Measurements from ENCODE around the gene PLB1. TPM values are rescaled to one million over a fixed set of nuclear protein-coding genes. Genes with fewer than 3 reads are reported as not detected.

Gene PLB1
- polyA plus RNA-seq, 3 donors, result 20.2 to 35.8 (median 23.9) TPM

DNA sequence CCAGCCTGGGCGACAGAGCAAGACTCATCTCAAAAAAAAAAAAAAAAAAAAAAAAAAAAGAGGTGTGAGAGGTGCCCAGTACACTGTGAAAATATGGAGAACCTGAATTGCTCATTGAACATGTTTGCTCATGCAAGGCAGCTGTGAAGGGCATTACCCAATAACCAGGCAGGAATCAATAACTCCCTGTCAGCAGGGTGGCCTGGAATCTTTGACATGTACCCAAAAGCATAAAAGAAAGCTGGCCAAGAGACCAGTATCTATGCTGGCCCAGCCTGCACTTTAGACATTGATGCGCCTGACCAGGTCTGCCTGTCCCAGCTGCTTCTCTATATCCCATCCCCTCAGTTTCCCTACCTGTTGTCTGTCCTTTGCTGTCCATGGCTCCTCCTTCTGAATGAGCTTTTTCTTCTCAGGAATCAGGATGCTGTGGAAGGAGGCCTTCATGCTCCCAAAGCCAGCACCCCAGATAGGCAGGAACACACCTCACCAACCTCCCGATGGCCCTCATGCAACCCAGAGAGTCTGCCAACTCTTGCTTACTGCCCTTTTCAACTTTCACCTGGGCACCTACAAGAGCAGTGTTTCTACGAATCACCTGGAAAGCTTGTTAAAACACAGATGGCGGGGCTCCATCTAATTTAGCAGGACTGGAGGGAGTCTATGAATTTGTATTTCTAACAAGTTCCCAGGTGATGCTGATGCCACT lies 172.4 kb downstream of the PLB1 start:
- Histone ChIP-seq H3K27ac (ENCODE audit: low read depth in 1 of 2, low read length in 2 of 2) (no peak overlapping the region), H3K4me2 (replicated peaks; ENCODE audit: extremely low read depth, low read length, poor library complexity, severe bottlenecking) (no peak overlapping the region), H3K4me1 (ENCODE audit: control insufficient read depth in 1 of 2, insufficient read depth in 2 of 2, low read length in 2 of 2) (no peaks in the 10 kb centered on the region), H3K4me3 (replicated peaks in 1 of 3; ENCODE audit: low read depth in 2 of 3, low read length in 3 of 3) (no peak overlapping the region), H2AFZ (ENCODE audit: insufficient read depth, low read depth, low read length, poor library complexity, severe bottlenecking) (no peak overlapping the region), H3K9me3 (replicated peaks in 1 of 2; ENCODE audit: control insufficient read depth in 1 of 2, insufficient read depth in 1 of 2, low read length in 2 of 2) (peaks cover 0 to 3% of the 10 kb centered on the region in 2 donors), H3K9ac (ENCODE audit: insufficient read depth, low read length, poor library complexity, severe bottlenecking) (no peak overlapping the region), H3K27me3 (ENCODE audit: control insufficient read depth in 2 of 2, insufficient read depth in 2 of 2, low read length in 2 of 2) (no peaks in the 10 kb centered on the region), H4K20me1 (ENCODE audit: insufficient read depth, low read length) (no peaks in the 10 kb centered on the region), H3K79me2 (ENCODE audit: insufficient read depth, low read length) (no peaks in the 10 kb centered on the region), H3K36me3 (replicated peaks in 1 of 2; ENCODE audit: control insufficient read depth in 1 of 2, insufficient read depth in 2 of 2, low read length in 2 of 2) (no peaks in the 10 kb centered on the region)
- intact Hi-C loops (cut with micrococcal nuclease), result no loop called here
- DNase-seq, result no peak
- no peak overlapping the region for H3K4me3 Mint-ChIP-seq
- H3K27ac Mint-ChIP-seq, result no peak overlapping the region
- WGBS (ENCODE audit: insufficient coverage), result 100% methylated on average over 2 of the region's 5 CpGs
- TF ChIP-seq, protein P1, sequence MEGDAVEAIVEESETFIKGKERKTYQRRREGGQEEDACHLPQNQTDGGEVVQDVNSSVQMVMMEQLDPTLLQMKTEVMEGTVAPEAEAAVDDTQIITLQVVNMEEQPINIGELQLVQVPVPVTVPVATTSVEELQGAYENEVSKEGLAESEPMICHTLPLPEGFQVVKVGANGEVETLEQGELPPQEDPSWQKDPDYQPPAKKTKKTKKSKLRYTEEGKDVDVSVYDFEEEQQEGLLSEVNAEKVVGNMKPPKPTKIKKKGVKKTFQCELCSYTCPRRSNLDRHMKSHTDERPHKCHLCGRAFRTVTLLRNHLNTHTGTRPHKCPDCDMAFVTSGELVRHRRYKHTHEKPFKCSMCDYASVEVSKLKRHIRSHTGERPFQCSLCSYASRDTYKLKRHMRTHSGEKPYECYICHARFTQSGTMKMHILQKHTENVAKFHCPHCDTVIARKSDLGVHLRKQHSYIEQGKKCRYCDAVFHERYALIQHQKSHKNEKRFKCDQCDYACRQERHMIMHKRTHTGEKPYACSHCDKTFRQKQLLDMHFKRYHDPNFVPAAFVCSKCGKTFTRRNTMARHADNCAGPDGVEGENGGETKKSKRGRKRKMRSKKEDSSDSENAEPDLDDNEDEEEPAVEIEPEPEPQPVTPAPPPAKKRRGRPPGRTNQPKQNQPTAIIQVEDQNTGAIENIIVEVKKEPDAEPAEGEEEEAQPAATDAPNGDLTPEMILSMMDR (IDR thresholded peaks at IDR 0.05), result no peak
- no peaks in the 10 kb centered on the region for H3K36me3 Mint-ChIP-seq
- H3K4me1 Mint-ChIP-seq, result peaks cover 6% of the 10 kb centered on the region
- H3K9me3 Mint-ChIP-seq, result peaks cover 0 to 6% (median 3%) of the 10 kb centered on the region in 7 donors
- peaks cover 0 to 2% (median 0%) of the 10 kb centered on the region in 3 donors for H3K27me3 Mint-ChIP-seq (ENCODE audit: low read depth in 3 of 3)

DNA sequence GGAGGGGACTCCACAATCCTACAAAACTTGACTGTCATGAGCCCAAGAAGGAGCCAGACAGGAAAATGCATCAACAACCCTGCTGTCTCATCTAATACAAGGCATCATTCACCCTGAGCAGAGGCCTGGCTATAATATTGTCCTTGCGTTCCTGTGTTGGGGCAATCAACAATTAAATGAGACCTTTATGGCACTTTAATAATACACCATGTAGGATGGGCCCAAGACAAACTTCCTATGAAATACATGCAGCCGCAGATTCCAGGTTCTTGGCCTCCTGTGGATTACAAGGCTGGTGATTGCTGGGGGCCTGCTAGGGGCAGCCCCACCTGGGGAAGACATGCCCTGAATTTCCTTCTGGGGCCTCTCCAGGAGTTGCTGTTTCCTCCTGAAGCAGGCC lies 173.0 kb downstream of the PLB1 start:
- WGBS (ENCODE audit: insufficient coverage), result 88% methylated on average over 1 of the region's 2 CpGs
- Mint-ChIP-seq H3K27me3 (ENCODE audit: low read depth in 3 of 3) (peaks cover 0 to 2% (median 0%) of the 10 kb centered on the region in 3 donors), H3K9me3 (peaks cover 2 to 8% (median 5%) of the 10 kb centered on the region in 7 donors), H3K27ac (no peak overlapping the region), H3K4me3 (no peak overlapping the region), H3K36me3 (no peaks in the 10 kb centered on the region), H3K4me1 (peaks cover 6% of the 10 kb centered on the region)
- intact Hi-C loops (cut with micrococcal nuclease), result no loop called here
- no peak overlapping the region for H2AFZ ChIP-seq (ENCODE audit: insufficient read depth, low read depth, low read length, poor library complexity, severe bottlenecking)
- H3K27me3 ChIP-seq (ENCODE audit: control insufficient read depth in 2 of 2, insufficient read depth in 2 of 2, low read length in 2 of 2), result no peaks in the 10 kb centered on the region
- no peak overlapping the region for H3K4me3 ChIP-seq (replicated peaks in 1 of 3; ENCODE audit: low read depth in 2 of 3, low read length in 3 of 3)
- TF ChIP-seq, protein P1 (IDR thresholded peaks at IDR 0.05), result no peak
- DNase-seq, result no peak
- H3K27ac ChIP-seq (ENCODE audit: low read depth in 1 of 2, low read length in 2 of 2), result no peak overlapping the region
- H3K9ac ChIP-seq (ENCODE audit: insufficient read depth, low read length, poor library complexity, severe bottlenecking), result no peak overlapping the region
- H3K9me3 ChIP-seq (replicated peaks in 1 of 2; ENCODE audit: control insufficient read depth in 1 of 2, insufficient read depth in 1 of 2, low read length in 2 of 2), result peaks cover 0 to 6% of the 10 kb centered on the region in 2 donors
- H3K4me2 ChIP-seq (replicated peaks; ENCODE audit: extremely low read depth, low read length, poor library complexity, severe bottlenecking), result no peak overlapping the region
- no peaks in the 10 kb centered on the region for H3K36me3 ChIP-seq (replicated peaks in 1 of 2; ENCODE audit: control insufficient read depth in 1 of 2, insufficient read depth in 2 of 2, low read length in 2 of 2)
- no peaks in the 10 kb centered on the region for H4K20me1 ChIP-seq (ENCODE audit: insufficient read depth, low read length)
- H3K79me2 ChIP-seq (ENCODE audit: insufficient read depth, low read length), result no peaks in the 10 kb centered on the region
- no peaks in the 10 kb centered on the region for H3K4me1 ChIP-seq (ENCODE audit: control insufficient read depth in 1 of 2, insufficient read depth in 2 of 2, low read length in 2 of 2)
